ENCODE measurements around the gene JCHAIN. TPM values are rescaled to one million over a fixed set of nuclear protein-coding genes. Genes with fewer than 3 reads are reported as not detected.

Gene JCHAIN
- polyA plus RNA-seq, 4 donors = 0.90 to 2,753 (median 108) TPM

DNA sequence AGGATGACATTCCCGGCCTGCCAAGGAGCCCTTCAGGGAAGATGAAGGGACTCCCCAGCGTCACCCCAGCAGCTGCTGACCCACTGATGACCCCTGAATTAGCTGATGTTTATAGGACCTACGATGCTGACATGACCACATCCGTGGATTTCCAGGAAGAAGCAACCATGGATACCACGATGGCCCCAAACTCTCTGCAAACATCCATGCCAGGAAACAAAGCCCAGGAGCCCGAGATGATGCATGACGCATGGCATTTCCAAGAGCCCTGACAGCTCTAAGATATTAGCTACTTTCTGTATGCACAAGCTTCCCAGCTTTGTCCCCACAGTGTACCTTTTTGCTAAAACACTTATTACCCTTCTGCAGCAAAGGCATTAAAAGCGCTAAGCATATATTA lies 59.8 kb downstream of the JCHAIN start:
- FAIRE-seq (no peak), DNase-seq (no peak)
- no peak overlapping the region for H3K27ac ChIP-seq (ENCODE audit: low read depth in 1 of 3, low read length in 2 of 3)
- no peaks in the 10 kb centered on the region for H3K4me1 ChIP-seq (ENCODE audit: control insufficient read depth in 3 of 3, insufficient read depth in 2 of 3, low read depth in 1 of 3, low read length in 2 of 3)
- H3K9me3 ChIP-seq (ENCODE audit: control insufficient read depth in 2 of 2, insufficient read depth in 1 of 2, low read depth in 1 of 2, low read length in 1 of 2) = no peaks in the 10 kb centered on the region
- no peak overlapping the region for H3K4me3 ChIP-seq (ENCODE audit: low read depth in 1 of 3, low read length in 3 of 3)
- H3K27me3 ChIP-seq (ENCODE audit: control insufficient read depth in 3 of 3, insufficient read depth in 3 of 3, low read length in 3 of 3) = peaks cover 0 to 2% (median 0%) of the 10 kb centered on the region in 3 donors
- WGBS, 3 donors = 71 to 88% (median 83%) methylated on average over 8 of the region's 8 CpGs
- H3K36me3 ChIP-seq (ENCODE audit: control insufficient read depth in 3 of 3, insufficient read depth in 2 of 3, low read depth in 1 of 3, low read length in 3 of 3) = no peaks in the 10 kb centered on the region

Other genes starting within 250 kb of the JCHAIN start
- not detected for gene MUC7, start 194.3 kb downstream of the JCHAIN start, polyA plus RNA-seq
- not detected for gene AMTN, start 147.9 kb downstream of the JCHAIN start, polyA plus RNA-seq
- gene AMBN, start 74.3 kb downstream of the JCHAIN start, polyA plus RNA-seq = not detected
- 1 to 10 TPM in 1 of 4 donors, under 1 TPM in 2, not detected in 1; under 0.01 to 4.5 (median 0.04) TPM for gene ENAM, start 37.8 kb downstream of the JCHAIN start, polyA plus RNA-seq
- 10 to 100 TPM; 18.6 to 34.8 (median 23.5) TPM for gene UTP3, start 22.0 kb upstream of the JCHAIN start, polyA plus RNA-seq
- gene RUFY3, start 55.5 kb upstream of the JCHAIN start, polyA plus RNA-seq = 10 to 100 TPM; 13.8 to 48.4 (median 18.2) TPM
- gene GRSF1, start 173.4 kb upstream of the JCHAIN start, polyA plus RNA-seq = 10 to 100 TPM; 41.1 to 69.1 (median 57.7) TPM
- 10 to 100 TPM in 1 of 4 donors, 1 to 10 TPM in 3; 1.1 to 22.5 (median 2.7) TPM for gene MOB1B, start 235.9 kb upstream of the JCHAIN start, polyA plus RNA-seq

All from small intestine (tissue), 7 donors.